Fibroblast of lung (primary cell): ENCODE measurements around the gene SLC23A2.

Experiments
- EZH2 ChIP-seq: IDR thresholded peaks from 2 replicates; pipeline ENCODE4 v1.5.1; 2012; ENCODE audit warnings: low read length, control low read depth, mild to moderate bottlenecking; ENCODE audit errors: missing control alignments
- TF ChIP-seq, protein P1 (sequence below), 2 donors: IDR thresholded peaks in 1 of 2; conservative IDR thresholded peaks in 1 of 2; 1 replicate in 1 of 2; 2 replicates in 1 of 2; pipeline ENCODE4 v1.5.1; 2011 to 2012; ENCODE audit warnings: low read length in 2 of 2, control low read depth in 1 of 2, inconsistent platforms in 1 of 2, low read depth in 1 of 2, mild to moderate bottlenecking in 1 of 2

DNA sequence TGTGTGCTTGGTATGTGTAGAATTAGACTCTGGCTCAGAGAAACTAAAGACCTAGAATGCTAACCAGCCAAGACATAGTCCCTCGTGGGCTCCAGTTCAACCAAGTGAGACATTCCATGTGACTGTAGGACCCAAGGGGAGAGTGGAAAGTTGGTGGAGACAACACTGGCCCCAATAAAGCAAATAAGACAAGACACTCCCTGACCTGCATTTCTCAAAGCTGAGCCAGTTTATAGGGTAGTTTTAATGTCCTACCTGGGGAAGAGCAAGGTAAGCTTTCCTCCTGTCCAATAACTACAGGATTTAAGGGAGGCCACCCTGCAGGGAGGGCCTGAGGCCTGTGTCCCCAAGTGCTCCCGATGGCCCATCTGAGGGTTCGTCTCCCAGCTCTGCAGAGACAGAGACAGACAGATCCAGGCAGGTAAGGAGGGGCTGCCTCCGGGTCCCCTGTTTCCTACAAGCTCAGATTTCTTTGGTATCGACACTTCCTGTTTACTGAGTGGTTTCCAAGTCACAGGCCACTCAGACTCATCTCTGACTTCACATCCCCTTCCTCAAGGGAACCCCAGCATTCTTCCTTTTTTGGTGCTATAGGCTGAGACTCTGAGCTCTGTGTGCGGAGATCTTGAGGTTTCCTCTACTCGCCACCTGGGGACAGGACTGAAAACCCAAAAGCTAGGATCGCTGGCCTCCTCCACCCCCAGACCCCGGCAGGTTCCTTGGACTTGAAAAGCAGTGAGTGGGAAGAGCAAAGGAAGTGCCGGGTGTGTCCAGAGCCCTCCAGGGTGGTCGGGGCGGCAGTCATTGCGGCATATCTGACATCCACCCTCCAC is 187.2 kb downstream of the SLC23A2 start:
- TF ChIP-seq, protein P1, sequence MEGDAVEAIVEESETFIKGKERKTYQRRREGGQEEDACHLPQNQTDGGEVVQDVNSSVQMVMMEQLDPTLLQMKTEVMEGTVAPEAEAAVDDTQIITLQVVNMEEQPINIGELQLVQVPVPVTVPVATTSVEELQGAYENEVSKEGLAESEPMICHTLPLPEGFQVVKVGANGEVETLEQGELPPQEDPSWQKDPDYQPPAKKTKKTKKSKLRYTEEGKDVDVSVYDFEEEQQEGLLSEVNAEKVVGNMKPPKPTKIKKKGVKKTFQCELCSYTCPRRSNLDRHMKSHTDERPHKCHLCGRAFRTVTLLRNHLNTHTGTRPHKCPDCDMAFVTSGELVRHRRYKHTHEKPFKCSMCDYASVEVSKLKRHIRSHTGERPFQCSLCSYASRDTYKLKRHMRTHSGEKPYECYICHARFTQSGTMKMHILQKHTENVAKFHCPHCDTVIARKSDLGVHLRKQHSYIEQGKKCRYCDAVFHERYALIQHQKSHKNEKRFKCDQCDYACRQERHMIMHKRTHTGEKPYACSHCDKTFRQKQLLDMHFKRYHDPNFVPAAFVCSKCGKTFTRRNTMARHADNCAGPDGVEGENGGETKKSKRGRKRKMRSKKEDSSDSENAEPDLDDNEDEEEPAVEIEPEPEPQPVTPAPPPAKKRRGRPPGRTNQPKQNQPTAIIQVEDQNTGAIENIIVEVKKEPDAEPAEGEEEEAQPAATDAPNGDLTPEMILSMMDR (conservative IDR thresholded peaks at IDR 0.05 in 1 of 2, IDR thresholded peaks at IDR 0.05 in 1 of 2; ENCODE audit: low read depth in 1 of 2, low read length in 2 of 2) = no peak
- TF ChIP-seq EZH2 = no peak
